K562 (cell line): ENCODE results near the gene PMFBP1. TPM values are rescaled to one million over a fixed set of nuclear protein-coding genes. Genes with fewer than 3 reads are reported as not detected.

Experiments used
- ATAC-seq: fragments of 200-7000 bp; cut with Tn5 transposase; 3 replicates; pipeline ENCODE4 v1.9.1; 2020; ENCODE audit warnings: moderate library complexity
- BruUV-seq: library from RNA; stranded (reverse); fragments of 400-500 nt; replicated peaks from 2 replicates; lab custom pipeline; 2021; lab: Mats Ljungman, UMichigan
- CTCF ChIA-PET: fragments of 300-600 bp; formaldehyde crosslinking; extraction: SDS; loops from one replicate; lab custom pipeline; 2021; ENCODE audit warnings: low intra/inter-chr PET ratio; lab: Yijun Ruan, JAX
- POLR2A ChIA-PET: fragments of 300-600, 350-650 bp; sonication (Branson Sonifier 250); formaldehyde crosslinking; extraction: SDS; loops from one replicate; lab custom pipeline; 2021; ENCODE audit warnings: antibody characterized with exemption, inconsistent platforms; lab: Yijun Ruan, JAX
- DNase-seq, 4 experiments: peaks; one replicate each; pipeline versions ENCODE4 v3.0.0 to v3.0.0-alpha.2; 2011 to 2018; ENCODE audit warnings: low spot score in 3 of 4, mixed read lengths in 3 of 4; ENCODE audit errors: extremely low read depth in 1 of 4
- FAIRE-seq: peaks from 2 replicates; lab custom pipeline; 2011; peaks lifted over from hg19 to GRCh38; lab: Jason Lieb, UNC
- H2AFZ ChIP-seq: 2 replicates; pipeline ENCODE4 v1.6.0; 2011; ENCODE audit warnings: low read depth, low read length, control low read depth, inconsistent platforms
- H3K27ac ChIP-seq: fragments of 200-600 bp; 3 replicates; pipeline ENCODE4 v1.8.0; 2011; ENCODE audit warnings: low read depth, mild to moderate bottlenecking, control low read depth, inconsistent platforms, low read length, moderate library complexity, mixed read lengths; ENCODE audit errors: extremely low read depth
- H3K27me3 ChIP-seq, 2 experiments: fragments of 300-600 bp in 1 of 2; 2 replicates in 1 of 2; 3 replicates in 1 of 2; pipeline versions ENCODE4 v1.6.0 to v1.8.0; 2011; ENCODE audit warnings: inconsistent platforms in 2 of 2, low read length in 2 of 2, mild to moderate bottlenecking in 1 of 2, mixed read lengths in 1 of 2, moderate library complexity in 1 of 2; ENCODE audit not compliant: control insufficient read depth in 2 of 2, insufficient read depth in 2 of 2
- H3K36me3 ChIP-seq: fragments of 300-600 bp; 3 replicates; pipeline ENCODE4 v1.8.0; 2011; ENCODE audit warnings: mild to moderate bottlenecking, low read length, inconsistent platforms; ENCODE audit not compliant: control insufficient read depth, insufficient read depth
- H3K4me1 ChIP-seq, 2 experiments: fragments of 200-600 bp in 1 of 2; replicated peaks in 1 of 2; 2 replicates in 1 of 2; 3 replicates in 1 of 2; pipeline versions ENCODE4 v1.5.1 to v1.8.0; 2011; ENCODE audit warnings: inconsistent platforms in 2 of 2, low read length in 2 of 2, mild to moderate bottlenecking in 1 of 2, mixed read lengths in 1 of 2, moderate library complexity in 1 of 2; ENCODE audit not compliant: control insufficient read depth in 2 of 2, insufficient read depth in 2 of 2
- H3K4me2 ChIP-seq: 2 replicates; pipeline ENCODE4 v1.6.1; 2011; ENCODE audit warnings: low read length, control low read depth, inconsistent platforms, mixed read lengths; ENCODE audit not compliant: insufficient read depth
- H3K4me3 ChIP-seq: fragments of 200-600 bp; sonication (generic), shearing (Covaris generic); 2 replicates; pipeline ENCODE4 v1.5.1; 2016; ENCODE audit warnings: control low read depth, inconsistent platforms
- H3K79me2 ChIP-seq: fragments of 200-600 bp; 3 replicates; pipeline ENCODE4 v1.8.0; 2011; ENCODE audit warnings: low read length, inconsistent platforms; ENCODE audit not compliant: control insufficient read depth, insufficient read depth
- H3K9ac ChIP-seq, 2 experiments: 2 replicates each; pipeline versions ENCODE4 v1.6.0 to v1.6.1; 2011; ENCODE audit warnings: low read depth in 2 of 2, low read length in 2 of 2, control low read depth in 1 of 2, inconsistent platforms in 1 of 2, mild to moderate bottlenecking in 1 of 2, mixed read lengths in 1 of 2; ENCODE audit not compliant: insufficient read depth in 1 of 2
- H3K9me1 ChIP-seq: one replicate; pipeline ENCODE4 v1.6.0; 2011; ENCODE audit warnings: inconsistent platforms, mild to moderate bottlenecking, low read length, moderate library complexity; ENCODE audit not compliant: control insufficient read depth, insufficient read depth
- H3K9me3 ChIP-seq: replicated peaks from 2 replicates; pipeline ENCODE4 v1.5.1; 2011; ENCODE audit warnings: low read depth, low read length, inconsistent platforms; ENCODE audit not compliant: control insufficient read depth, insufficient read depth
- H4K20me1 ChIP-seq: replicated peaks from 2 replicates; pipeline ENCODE4 v1.6.1; 2011; ENCODE audit warnings: low read length, inconsistent platforms, mixed read lengths; ENCODE audit not compliant: control insufficient read depth, insufficient read depth
- BRD9 ChIP-seq: fragments of 450-650 bp; IDR thresholded peaks from 2 replicates; pipeline ENCODE4 v1.6.1; 2018; ENCODE audit warnings: low read depth; ENCODE audit not compliant: partially characterized antibody
- EWSR1 ChIP-seq: fragments of 450-650 bp; IDR thresholded peaks from 2 replicates; pipeline ENCODE4 v1.6.1; 2018; ENCODE audit warnings: borderline replicate concordance, mild to moderate bottlenecking, low read depth, moderate library complexity; ENCODE audit not compliant: partially characterized antibody
- NRF1 ChIP-seq, 2 experiments: fragments of 450-650 bp; IDR thresholded peaks in 1 of 2; conservative IDR thresholded peaks in 1 of 2; 2 replicates each; pipeline ENCODE4 v1.6.1; 2014; ENCODE audit warnings: mild to moderate bottlenecking in 2 of 2
- PRPF4 ChIP-seq: fragments of 200-400 bp; formaldehyde crosslinking; IDR thresholded peaks from one replicate; pipeline ENCODE4 v1.6.1; 2017; ENCODE audit warnings: low read length, low read depth, mild to moderate bottlenecking; ENCODE audit not compliant: insufficient read depth, poor library complexity, severe bottlenecking
- PTRF ChIP-seq: fragments of 450-650 bp; IDR thresholded peaks from 2 replicates; pipeline ENCODE4 v1.6.1; 2016; ENCODE audit warnings: mild to moderate bottlenecking, missing genetic modification characterization, missing compliant biosample characterization
- RB1 ChIP-seq: fragments of 450-650 bp; IDR thresholded peaks from 2 replicates; pipeline ENCODE4 v1.6.1; 2017; ENCODE audit warnings: low read depth, mild to moderate bottlenecking
- RBBP5 ChIP-seq: fragments of 200-600 bp; sonication (generic); IDR thresholded peaks from 2 replicates; pipeline ENCODE4 v1.6.1; 2012; ENCODE audit warnings: borderline replicate concordance, mild to moderate bottlenecking, low read length, control low read depth, inconsistent platforms; ENCODE audit not compliant: insufficient read depth, poor library complexity, severe bottlenecking
- RBM39 ChIP-seq: fragments of 200-400 bp; formaldehyde crosslinking; optimal IDR thresholded peaks from 2 replicates; pipeline ENCODE3; 2018; ENCODE audit warnings: low read depth, low read length
- SAP30 ChIP-seq: fragments of 200-600 bp; sonication (generic); IDR thresholded peaks from 2 replicates; pipeline ENCODE4 v1.6.1; 2012; ENCODE audit warnings: borderline replicate concordance, low read depth, mild to moderate bottlenecking, moderate library complexity, low read length, control low read depth, inconsistent platforms; ENCODE audit not compliant: insufficient read depth, poor library complexity, severe bottlenecking
- STAT6 ChIP-seq: sonication (generic); formaldehyde crosslinking; IDR thresholded peaks from 2 replicates; pipeline ENCODE4 v1.8.1; 2023; ENCODE audit warnings: mild to moderate bottlenecking, missing genetic modification reagents
- TEAD1 ChIP-seq, 2 experiments: fragments of 450-650 bp in 1 of 2; sonication (generic) in 1 of 2; formaldehyde crosslinking; IDR thresholded peaks; 2 replicates each; pipeline versions ENCODE4 v1.4.0 to v1.8.0; 2020 to 2022; ENCODE audit warnings: mild to moderate bottlenecking in 2 of 2, missing genetic modification reagents in 1 of 2
- ZEB2 ChIP-seq: fragments of 450-650 bp; IDR thresholded peaks from 2 replicates; pipeline ENCODE4 v1.6.1; 2016
- ZNF143 ChIP-seq: sonication (generic); formaldehyde crosslinking; IDR thresholded peaks from 2 replicates; pipeline ENCODE4 v1.9.0; 2022; ENCODE audit warnings: mild to moderate bottlenecking, missing genetic modification reagents
- ZNF232 ChIP-seq: sonication (generic); formaldehyde crosslinking; IDR thresholded peaks from 2 replicates; pipeline ENCODE4 v1.8.0; 2022; ENCODE audit warnings: mild to moderate bottlenecking, missing genetic modification reagents
- ZNF316 ChIP-seq: fragments of 450-650 bp; IDR thresholded peaks from 2 replicates; pipeline ENCODE4 v1.6.1; 2016
- WGBS: fragments of 100-300 bp; shearing (Covaris generic); methylation state at CpG from one replicate; pipeline ENCODE4 v1.1.6; 2016; ENCODE audit warnings: low coverage, mixed read lengths; ENCODE audit not compliant: insufficient coverage; ENCODE audit errors: missing lambda C conversion rate; 5-methylcytosine and 5-hydroxymethylcytosine counted together
- in situ Hi-C: fragments of 300-500 bp; cut with MboI; formaldehyde crosslinking; loops from 4 replicates; pipeline ENCODE4 v1.15.0; 2018; ENCODE audit warnings: inconsistent platforms, mixed read lengths
- intact Hi-C: fragments of 100-400 bp; cut with micrococcal nuclease; formaldehyde crosslinking; loops from 2 replicates; pipeline ENCODE4 v1.14.2; 2022
- polyA plus RNA-seq, 8 experiments: library from polyadenylated mRNA; depleted of rRNA in 4 of 8; stranded (reverse) in 5 of 8; unstranded in 3 of 8; fragments of >200 nt; fragmentation: Nextera tagmentation in 2 of 8; fragmentation: Illumina TruSeq in 1 of 8; extraction: Ambion mirVana in 2 of 8; extraction: Trizol in 1 of 8; gene quantifications; 2 replicates each; pipeline versions ENCODE4 v1.2.1 to v1.2.3, GENCODE V29; 2011 to 2014; ENCODE audit warnings: inconsistent platforms in 1 of 8, missing spikeins in 1 of 8
- total RNA-seq, 7 experiments: library from RNA; depleted of rRNA in 6 of 7; stranded (reverse); fragments of >200 nt in 6 of 7; fragmentation: Illumina TruSeq in 2 of 7; extraction: Trizol in 2 of 7; gene quantifications; 2 replicates each; pipeline versions ENCODE4 v1.2.1 to v1.2.3, GENCODE V29; 2011 to 2021; ENCODE audit warnings: low replicate concordance in 1 of 7

PMFBP1 gene
- total and polyA plus RNA-seq, 9 of the 15 experiments (the other 6 are each of a cell fraction or from before 2014, with no cell fraction given) = 0.13 to 0.91 (median 0.47) TPM

DNA sequence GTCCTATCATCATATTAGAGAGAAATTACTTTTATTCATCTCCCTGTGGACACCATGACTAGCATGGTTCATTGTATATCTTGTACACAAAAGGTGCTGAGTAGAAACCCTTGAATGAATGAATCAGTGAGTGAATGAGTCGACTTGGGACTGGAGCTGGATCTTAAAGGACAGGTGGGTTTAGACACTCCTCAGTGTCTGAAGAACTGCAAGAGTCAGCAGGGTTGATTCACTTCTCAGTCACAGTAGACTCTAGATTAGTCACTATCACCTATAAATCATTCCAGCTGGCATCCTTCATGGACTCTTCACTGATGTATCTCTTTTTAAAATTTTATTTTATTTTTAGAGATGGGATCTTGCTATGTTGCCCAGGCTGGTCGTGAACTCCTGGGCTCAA, 30.1 kb upstream of the PMFBP1 start:
- in situ Hi-C loops = no loop called here
- Histone ChIP-seq H3K79me2 (no peaks in the 10 kb centered on the region), H3K9me3 (no peaks in the 10 kb centered on the region), H4K20me1 (no peaks in the 10 kb centered on the region; the same call in 1 of the 2 replicates), H3K9ac (no peak overlapping the region), H3K36me3 (no peaks in the 10 kb centered on the region), H3K27me3 (peaks cover 4 to 22% of the 10 kb centered on the region in 2 experiments; a peak in 3 of 5 replicates), H3K4me3 (no peak overlapping the region), H3K4me1 (no peaks in the 10 kb centered on the region), H3K9me1 (no peaks in the 10 kb centered on the region), H3K27ac (no peak overlapping the region), H3K4me2 (no peak overlapping the region), H2AFZ (no peak overlapping the region)
- ChIA-PET POLR2A (no interaction called here), CTCF (no interaction called here)
- ATAC-seq = no peak
- TF ChIP-seq PTRF (no peak), RBBP5 (no peak), ZNF143 (CRISPR knock-in tag) (no peak), ZEB2 (no peak), ZNF232 (CRISPR knock-in tag) (no peak), PRPF4 (no peak), SAP30 (no peak), NRF1 (conservative IDR thresholded peaks at IDR 0.05 in 1 of 2, IDR thresholded peaks at IDR 0.05 in 1 of 2) (no peak), RB1 (no peak), STAT6 (CRISPR knock-in tag) (no peak), ZNF316 (no peak), RBM39 (no peak), BRD9 (no peak), TEAD1 (CRISPR knock-in tag; IDR thresholded peaks at IDR 0.05) (no peak), EWSR1 (no peak)
- WGBS = 3% methylated on average over 2 of the region's 2 CpGs
- BruUV-seq = no TSS peak
- no peak for DNase-seq
- intact Hi-C loops = no loop called here
- FAIRE-seq = no peak
